Loucy (cell line): ENCODE measurements around the gene DDR1.

Experiments used
- CTCF ChIP-seq: fragments of 200-600 bp; sonication (generic); conservative IDR thresholded peaks from 2 replicates; pipeline ENCODE4 v1.5.1; 2014; ENCODE audit warnings: mild to moderate bottlenecking, antibody characterized with exemption, low read length
- EZH2phosphoT487 ChIP-seq: fragments of 200-600 bp; IDR thresholded peaks from 2 replicates; pipeline ENCODE4 v1.6.1; 2018; ENCODE audit warnings: antibody characterized with exemption, mild to moderate bottlenecking, moderate library complexity, borderline replicate concordance

GRCh38 chr6:30873137-30873640 lies 11.1 kb upstream of the DDR1 start:
- TF ChIP-seq CTCF = no peak
- TF ChIP-seq EZH2phosphoT487 = no peak
